GM12801 (cell line): ENCODE data around the gene NCKAP5.

Experiments used
- TF ChIP-seq, protein P1 (sequence below): IDR thresholded peaks from one replicate; pipeline ENCODE4 v1.5.1; 2011; ENCODE audit warnings: control low read depth; ENCODE audit not compliant: insufficient read length; ENCODE audit errors: extremely low read depth

Gene NCKAP5

DNA sequence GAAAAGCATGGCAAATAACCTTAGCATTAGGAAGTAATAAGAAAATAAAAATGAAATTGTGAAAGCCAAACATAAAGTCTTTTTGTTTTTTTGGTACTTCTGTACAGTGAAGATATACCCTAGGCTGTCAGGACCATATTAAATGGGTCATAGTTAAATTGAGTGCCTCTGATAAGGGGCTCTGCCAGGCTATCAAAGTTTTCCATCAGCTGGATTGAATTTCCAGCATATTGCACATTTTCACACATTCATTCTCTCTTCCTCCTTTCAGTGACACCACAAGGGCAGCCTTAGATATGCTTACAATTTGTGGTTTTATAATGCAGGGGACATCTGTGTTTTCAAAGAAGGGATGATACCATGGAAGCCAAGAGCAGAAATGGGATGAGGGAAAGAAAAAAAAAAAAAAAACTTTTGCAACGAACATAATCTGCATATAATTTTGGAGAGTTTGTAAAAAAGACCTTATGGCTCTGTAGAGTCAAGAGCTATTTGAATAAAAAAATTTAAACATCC lies 789.0 kb downstream of the NCKAP5 start:
- TF ChIP-seq, protein P1, sequence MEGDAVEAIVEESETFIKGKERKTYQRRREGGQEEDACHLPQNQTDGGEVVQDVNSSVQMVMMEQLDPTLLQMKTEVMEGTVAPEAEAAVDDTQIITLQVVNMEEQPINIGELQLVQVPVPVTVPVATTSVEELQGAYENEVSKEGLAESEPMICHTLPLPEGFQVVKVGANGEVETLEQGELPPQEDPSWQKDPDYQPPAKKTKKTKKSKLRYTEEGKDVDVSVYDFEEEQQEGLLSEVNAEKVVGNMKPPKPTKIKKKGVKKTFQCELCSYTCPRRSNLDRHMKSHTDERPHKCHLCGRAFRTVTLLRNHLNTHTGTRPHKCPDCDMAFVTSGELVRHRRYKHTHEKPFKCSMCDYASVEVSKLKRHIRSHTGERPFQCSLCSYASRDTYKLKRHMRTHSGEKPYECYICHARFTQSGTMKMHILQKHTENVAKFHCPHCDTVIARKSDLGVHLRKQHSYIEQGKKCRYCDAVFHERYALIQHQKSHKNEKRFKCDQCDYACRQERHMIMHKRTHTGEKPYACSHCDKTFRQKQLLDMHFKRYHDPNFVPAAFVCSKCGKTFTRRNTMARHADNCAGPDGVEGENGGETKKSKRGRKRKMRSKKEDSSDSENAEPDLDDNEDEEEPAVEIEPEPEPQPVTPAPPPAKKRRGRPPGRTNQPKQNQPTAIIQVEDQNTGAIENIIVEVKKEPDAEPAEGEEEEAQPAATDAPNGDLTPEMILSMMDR = no peak

DNA sequence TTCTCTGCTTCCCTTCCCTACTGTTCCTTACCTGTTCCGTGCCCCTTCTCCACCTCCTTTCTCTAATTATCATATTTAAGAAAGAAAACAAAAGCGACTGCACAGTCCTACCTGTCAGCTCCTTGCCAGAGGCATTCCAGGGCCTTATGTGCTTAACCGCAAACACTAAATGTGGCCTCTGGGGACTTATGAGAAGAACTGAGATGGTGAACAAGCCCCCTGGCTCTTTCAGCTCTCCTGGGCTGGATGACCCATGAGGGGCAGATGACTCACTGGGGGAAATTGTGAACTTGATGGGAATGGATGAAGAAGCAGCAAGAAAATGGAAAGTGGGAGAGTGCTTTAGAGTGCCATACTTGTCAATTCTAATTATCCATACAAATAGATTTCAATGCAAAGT lies 792.0 kb downstream of the NCKAP5 start:
- TF ChIP-seq, protein P1 = no peak

DNA sequence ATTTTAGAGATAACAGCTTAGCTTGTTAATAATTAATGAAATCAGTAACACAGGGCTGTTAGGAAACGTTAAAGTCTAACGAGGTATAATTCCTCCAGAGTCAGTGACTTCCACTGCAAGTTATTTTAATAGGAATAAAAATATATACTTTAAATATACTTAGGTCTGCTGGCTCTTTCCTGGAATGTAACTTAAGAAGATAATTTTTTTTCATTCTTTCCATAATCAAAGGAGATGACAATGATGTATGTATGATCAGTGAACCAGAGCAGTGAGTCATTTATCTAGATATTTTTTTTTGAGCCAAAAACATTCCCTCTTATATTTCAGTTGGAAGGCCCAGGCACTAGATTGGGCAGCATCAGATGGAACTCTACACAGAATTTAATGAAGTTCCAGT lies 794.1 kb downstream of the NCKAP5 start:
- TF ChIP-seq, protein P1 = no peak

DNA sequence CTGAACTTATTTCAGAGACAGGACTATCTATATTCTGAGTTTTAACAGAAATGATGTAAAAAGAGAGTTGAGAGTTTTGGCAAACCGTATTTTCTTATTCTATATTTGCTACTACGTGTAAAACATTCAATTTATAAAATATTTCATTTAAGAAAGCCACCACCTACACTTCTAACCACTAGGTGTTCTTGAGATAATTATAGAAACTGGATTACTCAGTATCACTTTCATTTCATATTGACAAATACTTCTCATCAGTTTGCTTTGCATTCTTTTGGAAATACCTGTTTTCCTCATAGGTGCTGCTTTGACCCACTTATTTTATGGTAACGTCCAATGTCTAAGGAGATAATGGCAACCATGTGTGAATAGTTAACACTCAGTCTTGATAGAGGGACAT lies 794.9 kb downstream of the NCKAP5 start:
- TF ChIP-seq, protein P1 = no peak

DNA sequence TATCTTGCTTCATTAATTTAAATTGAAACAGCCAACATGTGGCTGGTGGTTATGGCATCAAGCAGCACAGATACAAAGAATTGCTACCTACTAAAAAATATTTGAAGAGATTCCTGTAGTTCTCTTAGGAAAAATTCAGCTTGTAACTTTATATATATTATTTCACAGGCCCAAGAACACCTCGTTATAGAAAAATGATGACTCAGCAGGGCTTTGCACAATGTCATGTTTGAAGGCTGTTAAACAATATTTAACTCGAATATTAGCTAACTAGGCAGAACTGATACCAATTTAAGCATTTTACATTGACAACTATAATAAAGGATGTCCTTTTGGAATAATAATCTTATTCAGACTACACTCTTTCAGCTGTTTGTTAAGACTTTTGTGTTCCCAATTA lies 795.9 kb downstream of the NCKAP5 start:
- TF ChIP-seq, protein P1 = no peak

DNA sequence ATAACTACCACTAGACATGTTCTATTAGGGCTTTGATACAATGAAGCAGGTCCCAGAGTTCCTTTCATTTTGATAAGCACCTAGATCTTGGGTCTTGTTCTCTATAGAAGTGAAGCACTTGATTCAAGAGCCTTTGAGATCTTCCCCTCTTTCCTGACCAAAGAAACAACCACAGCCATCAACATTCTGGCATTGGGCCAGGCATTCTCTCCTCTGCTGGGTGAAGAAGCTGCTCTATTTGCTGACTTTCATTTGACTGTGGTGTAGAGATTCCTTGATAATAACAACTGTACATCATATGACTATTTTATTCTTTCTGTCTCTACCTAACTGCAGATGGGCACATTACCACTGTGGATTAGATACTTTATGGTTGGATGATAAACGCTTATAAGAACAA lies 801.7 kb downstream of the NCKAP5 start:
- TF ChIP-seq, protein P1 = no peak

DNA sequence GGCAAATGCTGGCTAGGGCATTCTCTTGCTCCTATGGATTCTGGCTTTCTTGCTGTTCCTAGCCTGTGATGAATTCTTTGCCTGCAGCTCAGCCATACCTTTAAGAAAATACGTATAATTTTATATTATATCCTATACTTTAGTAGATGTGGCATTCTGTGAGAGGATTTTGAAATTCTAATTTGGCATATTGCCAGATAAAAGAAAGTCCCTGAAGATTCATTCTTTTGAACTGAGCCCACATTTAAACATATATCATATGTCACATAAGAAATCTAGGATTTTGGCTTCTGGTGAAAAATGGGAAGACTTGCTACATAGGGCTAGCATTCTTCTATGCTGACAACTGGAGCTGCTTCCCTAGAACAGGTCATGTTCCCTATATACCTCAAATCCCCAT lies 806.8 kb downstream of the NCKAP5 start:
- TF ChIP-seq, protein P1 = no peak

DNA sequence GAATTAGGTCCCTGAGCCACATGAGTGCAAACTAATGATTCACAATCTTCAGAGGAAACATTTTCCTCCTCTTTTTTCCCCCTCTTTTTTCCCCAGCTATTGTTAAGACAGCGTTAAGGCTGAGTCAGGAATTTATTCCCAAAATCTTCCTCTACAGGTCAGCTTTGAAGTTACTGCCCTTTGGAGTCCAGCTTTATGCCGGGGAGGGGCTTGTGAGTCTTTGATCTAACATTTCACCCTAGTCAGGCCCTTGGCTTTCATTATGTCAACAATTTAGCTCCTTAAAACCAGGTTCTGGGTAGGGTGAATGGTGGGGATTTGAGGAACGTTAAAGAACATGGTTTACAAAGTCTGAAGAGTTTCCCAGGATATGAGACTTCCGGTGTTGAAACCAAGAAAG lies 807.3 kb downstream of the NCKAP5 start:
- TF ChIP-seq, protein P1 = no peak
